CD14-positive monocyte (primary cell): ENCODE measurements around the gene SCRN2. TPM values are rescaled to one million over a fixed set of nuclear protein-coding genes. Genes with fewer than 3 reads are reported as not detected.
A peak's percentile ranks its signal among the peaks of the same experiment; 100 is the strongest.

ENCODE experiments used
- DNase-seq, 3 donors: peaks; one replicate each; pipeline ENCODE4 v3.0.0-alpha.2; 2011 to 2022
- H2AFZ ChIP-seq: 2 replicates; pipeline ENCODE4 v1.6.0; 2012; ENCODE audit warnings: mild to moderate bottlenecking, low read depth, low read length, inconsistent platforms; ENCODE audit not compliant: insufficient read depth, poor library complexity, severe bottlenecking
- H3K27ac ChIP-seq, 2 donors: 1 replicate in 1 of 2; 2 replicates in 1 of 2; pipeline ENCODE4 v1.5.1; 2012 to 2013; ENCODE audit warnings: low read length in 2 of 2, control low read depth in 1 of 2, inconsistent platforms in 1 of 2, low read depth in 1 of 2, mild to moderate bottlenecking in 1 of 2
- H3K27me3 ChIP-seq, 2 donors: one replicate each; pipeline versions ENCODE4 v1.6.0 to v1.6.1; 2011 to 2013; ENCODE audit warnings: low read length in 2 of 2; ENCODE audit not compliant: control insufficient read depth in 2 of 2, insufficient read depth in 2 of 2
- H3K36me3 ChIP-seq, 2 donors: replicated peaks in 1 of 2; 1 replicate in 1 of 2; 2 replicates in 1 of 2; pipeline versions ENCODE4 v1.5.1 to v1.6.1; 2012 to 2013; ENCODE audit warnings: low read length in 2 of 2, control low read depth in 1 of 2, inconsistent platforms in 1 of 2, mild to moderate bottlenecking in 1 of 2; ENCODE audit not compliant: insufficient read depth in 2 of 2, control insufficient read depth in 1 of 2
- H3K4me1 ChIP-seq, 2 donors: 1 replicate in 1 of 2; 2 replicates in 1 of 2; pipeline versions ENCODE4 v1.5.1 to v1.6.1; 2012 to 2013; ENCODE audit warnings: low read length in 2 of 2, control low read depth in 1 of 2, inconsistent platforms in 1 of 2, mild to moderate bottlenecking in 1 of 2, moderate library complexity in 1 of 2; ENCODE audit not compliant: insufficient read depth in 2 of 2, control insufficient read depth in 1 of 2
- H3K4me2 ChIP-seq: replicated peaks from 2 replicates; pipeline ENCODE3; 2012; ENCODE audit warnings: low read length, moderate library complexity, mild to moderate bottlenecking; ENCODE audit not compliant: poor library complexity, severe bottlenecking; ENCODE audit errors: extremely low read depth
- H3K4me3 ChIP-seq, 3 experiments: fragments of 200-600 bp in 1 of 3; sonication (generic) in 1 of 3; replicated peaks in 1 of 3; 1 replicate in 2 of 3; 2 replicates in 1 of 3; pipeline ENCODE4 v1.5.1; 2011 to 2013; ENCODE audit warnings: low read length in 3 of 3, mild to moderate bottlenecking in 3 of 3, control low read depth in 2 of 3, low read depth in 2 of 3, inconsistent platforms in 1 of 3, moderate library complexity in 1 of 3
- H3K79me2 ChIP-seq: 2 replicates; pipeline ENCODE4 v1.6.0; 2012; ENCODE audit warnings: mild to moderate bottlenecking, control low read depth, inconsistent platforms, low read length, moderate library complexity; ENCODE audit not compliant: insufficient read depth
- H3K9ac ChIP-seq: 2 replicates; pipeline ENCODE4 v1.6.0; 2017; ENCODE audit warnings: low read length, mild to moderate bottlenecking; ENCODE audit not compliant: insufficient read depth, poor library complexity, severe bottlenecking
- H3K9me3 ChIP-seq, 2 donors: replicated peaks in 1 of 2; 1 replicate in 1 of 2; 2 replicates in 1 of 2; pipeline versions ENCODE4 v1.5.1 to v1.6.1; 2012 to 2013; ENCODE audit warnings: low read length in 2 of 2, control low read depth in 1 of 2; ENCODE audit not compliant: control insufficient read depth in 1 of 2, insufficient read depth in 1 of 2
- H4K20me1 ChIP-seq: 2 replicates; pipeline ENCODE4 v1.6.0; 2012; ENCODE audit warnings: mild to moderate bottlenecking, low read length, control low read depth, moderate library complexity; ENCODE audit not compliant: insufficient read depth
- H3K27ac Mint-ChIP-seq, 7 donors: one replicate each; pipeline ENCODE4 v1.8.0; 2020; ENCODE audit warnings: mild to moderate bottlenecking in 7 of 7, mixed read lengths in 7 of 7, moderate library complexity in 6 of 7, inconsistent platforms in 2 of 7
- H3K27me3 Mint-ChIP-seq, 3 donors: one replicate each; pipeline ENCODE4 v1.8.0; 2021 to 2022; ENCODE audit warnings: low read depth in 3 of 3, mild to moderate bottlenecking in 3 of 3, mixed read lengths in 3 of 3, moderate library complexity in 3 of 3, inconsistent platforms in 1 of 3
- H3K36me3 Mint-ChIP-seq, 2 donors: one replicate each; pipeline ENCODE4 v1.8.0; 2020; ENCODE audit warnings: mixed read lengths in 2 of 2, inconsistent platforms in 1 of 2, mild to moderate bottlenecking in 1 of 2
- H3K4me1 Mint-ChIP-seq: one replicate; pipeline ENCODE4 v1.8.0; 2020; ENCODE audit warnings: mild to moderate bottlenecking, mixed read lengths
- H3K4me3 Mint-ChIP-seq, 2 donors: one replicate each; pipeline ENCODE4 v1.8.0; 2020; ENCODE audit warnings: mild to moderate bottlenecking in 2 of 2, mixed read lengths in 2 of 2, moderate library complexity in 1 of 2
- H3K9me3 Mint-ChIP-seq, 7 donors: one replicate each; pipeline ENCODE4 v1.8.0; 2020 to 2022; ENCODE audit warnings: mixed read lengths in 7 of 7, mild to moderate bottlenecking in 6 of 7, moderate library complexity in 6 of 7, inconsistent platforms in 2 of 7
- WGBS: methylation state at CpG from one replicate; pipeline ENCODE4 v1.1.5; 2013; ENCODE audit warnings: missing lambda C conversion rate; ENCODE audit not compliant: insufficient coverage; 5-methylcytosine and 5-hydroxymethylcytosine counted together
- intact Hi-C, 2 donors: fragments of 100-400 bp; cut with micrococcal nuclease; formaldehyde crosslinking; loops; one replicate each; pipeline versions ENCODE4 v1.15.0 to v1.15.1; 2023
- polyA plus RNA-seq, 3 donors: library from polyadenylated mRNA; depleted of rRNA in 1 of 3; unstranded in 2 of 3; stranded (reverse) in 1 of 3; fragments of 300-500 nt in 2 of 3; fragments of >200 nt in 1 of 3; fragmentation: Illumina TruSeq in 2 of 3; gene quantifications; 1 replicate in 2 of 3; 2 replicates in 1 of 3; pipeline ENCODE4 v1.2.3, GENCODE V29; 2012 to 2021
- TF ChIP-seq, protein P1 (sequence below): fragments of 200-600 bp; IDR thresholded peaks from one replicate; pipeline ENCODE4 v1.8.0; 2022; ENCODE audit warnings: antibody characterized with exemption, mild to moderate bottlenecking

SCRN2 gene
- polyA plus RNA-seq, 3 donors: 13.2 to 45.1 (median 14.5) TPM

DNA sequence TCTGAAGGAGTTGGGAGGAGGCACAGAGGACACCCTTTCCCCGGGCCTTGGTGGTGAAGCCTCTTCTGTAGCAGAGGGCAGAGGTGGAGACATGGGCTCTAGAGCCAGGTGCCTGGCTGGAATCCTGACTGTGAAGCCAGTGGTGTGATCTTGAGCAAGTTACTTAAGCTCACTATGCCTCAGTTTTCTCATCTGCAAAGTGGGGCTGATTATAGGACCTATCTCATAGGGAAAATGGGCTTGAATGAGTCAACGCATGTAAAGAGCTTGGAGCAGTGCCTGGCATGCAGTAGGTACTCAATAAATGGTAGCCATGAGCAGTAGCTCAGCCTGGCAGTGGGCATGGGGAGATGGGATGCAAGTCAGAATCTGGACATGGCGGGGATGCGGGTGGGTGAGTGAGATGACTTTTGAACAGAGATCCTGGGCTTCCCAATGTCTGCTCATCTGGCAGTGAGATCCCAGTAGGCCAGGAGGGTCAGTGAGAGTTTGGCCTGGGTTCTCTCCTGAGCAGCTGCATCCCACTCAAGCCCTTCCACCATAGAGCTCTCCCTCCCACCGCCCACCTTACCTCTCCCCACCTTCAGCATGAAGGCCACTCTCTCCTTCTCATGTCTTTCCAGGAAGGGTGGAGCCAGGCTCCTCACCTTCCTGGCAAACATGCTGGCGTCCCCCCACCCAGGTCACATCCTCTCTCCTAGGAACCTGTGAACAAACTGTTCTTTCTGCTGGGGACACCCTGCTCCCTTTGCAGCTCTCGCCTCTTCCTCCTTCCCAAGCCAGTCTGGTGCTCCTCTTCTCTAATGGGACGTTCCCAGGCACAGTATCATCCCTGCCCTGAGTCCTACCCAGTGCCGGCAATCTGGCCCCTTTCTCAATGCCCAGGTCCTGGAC lies 41.9 kb upstream of the SCRN2 start:
- 96% methylated on average over 5 of the region's 9 CpGs for WGBS
- H3K79me2 ChIP-seq: no peaks in the 10 kb centered on the region

DNA sequence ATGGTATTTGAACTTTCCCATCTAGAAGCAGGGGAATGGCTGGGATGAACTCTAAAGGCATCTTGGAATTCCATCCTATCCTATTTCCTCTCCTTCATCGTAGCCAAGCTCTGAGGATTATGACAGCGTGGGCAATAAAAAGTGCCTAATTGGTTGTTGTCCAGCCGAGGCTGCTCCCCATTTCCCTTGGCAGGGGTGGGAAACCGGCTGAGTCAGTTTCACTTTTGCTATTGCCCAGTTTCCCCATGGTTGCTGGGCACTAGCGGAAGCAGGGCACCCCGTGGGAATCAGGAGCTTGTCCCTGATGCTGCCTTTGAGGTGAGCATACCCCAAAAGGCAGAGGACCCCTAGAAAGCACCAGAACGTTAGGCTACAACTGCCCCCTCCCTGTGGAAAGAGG lies 41.2 kb upstream of the SCRN2 start:
- intact Hi-C loops: no loop called here
- Mint-ChIP-seq H3K27ac (peak overlapping the region in 3 of 7 donors; percentile 13 to 72 (median 53)), H3K9me3 (no peaks in the 10 kb centered on the region), H3K36me3 (no peaks in the 10 kb centered on the region), H3K27me3 (peaks cover 7 to 22% (median 12%) of the 10 kb centered on the region in 3 donors), H3K4me1 (peaks cover 18% of the 10 kb centered on the region), H3K4me3 (peak overlapping the region; percentile 72 to 82)
- Histone ChIP-seq H2AFZ (peak overlapping the region; percentile 85), H3K4me2 (peak overlapping the region; percentile 73), H3K79me2 (no peaks in the 10 kb centered on the region), H3K9ac (peak overlapping the region; percentile 11), H3K4me1 (peaks cover 12 to 13% of the 10 kb centered on the region in 2 donors), H3K36me3 (no peaks in the 10 kb centered on the region), H3K9me3 (no peaks in the 10 kb centered on the region), H4K20me1 (no peaks in the 10 kb centered on the region), H3K27ac (peak overlapping the region in 1 of 2 donors; percentile 43), H3K4me3 (peak overlapping the region; percentile 7 to 69 (median 40)), H3K27me3 (no peaks in the 10 kb centered on the region)
- DNase-seq: peak; percentile 23 to 54 (median 46)
- TF ChIP-seq, protein P1, sequence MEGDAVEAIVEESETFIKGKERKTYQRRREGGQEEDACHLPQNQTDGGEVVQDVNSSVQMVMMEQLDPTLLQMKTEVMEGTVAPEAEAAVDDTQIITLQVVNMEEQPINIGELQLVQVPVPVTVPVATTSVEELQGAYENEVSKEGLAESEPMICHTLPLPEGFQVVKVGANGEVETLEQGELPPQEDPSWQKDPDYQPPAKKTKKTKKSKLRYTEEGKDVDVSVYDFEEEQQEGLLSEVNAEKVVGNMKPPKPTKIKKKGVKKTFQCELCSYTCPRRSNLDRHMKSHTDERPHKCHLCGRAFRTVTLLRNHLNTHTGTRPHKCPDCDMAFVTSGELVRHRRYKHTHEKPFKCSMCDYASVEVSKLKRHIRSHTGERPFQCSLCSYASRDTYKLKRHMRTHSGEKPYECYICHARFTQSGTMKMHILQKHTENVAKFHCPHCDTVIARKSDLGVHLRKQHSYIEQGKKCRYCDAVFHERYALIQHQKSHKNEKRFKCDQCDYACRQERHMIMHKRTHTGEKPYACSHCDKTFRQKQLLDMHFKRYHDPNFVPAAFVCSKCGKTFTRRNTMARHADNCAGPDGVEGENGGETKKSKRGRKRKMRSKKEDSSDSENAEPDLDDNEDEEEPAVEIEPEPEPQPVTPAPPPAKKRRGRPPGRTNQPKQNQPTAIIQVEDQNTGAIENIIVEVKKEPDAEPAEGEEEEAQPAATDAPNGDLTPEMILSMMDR: no peak
- 9% methylated on average over 5 of the region's 7 CpGs for WGBS

More for the DNA sequence above, 41.9 kb upstream of the SCRN2 start:
- Mint-ChIP-seq H3K4me3 (peak overlapping the region; percentile 72 to 82), H3K36me3 (no peaks in the 10 kb centered on the region), H3K27me3 (peaks cover 7 to 21% (median 9%) of the 10 kb centered on the region in 3 donors), H3K9me3 (no peaks in the 10 kb centered on the region), H3K27ac (peak overlapping the region in 3 of 7 donors; percentile 48 to 72 (median 53)), H3K4me1 (peaks cover 17% of the 10 kb centered on the region)
- H3K9me3 ChIP-seq: no peaks in the 10 kb centered on the region
- H3K27ac ChIP-seq: peak overlapping the region in 1 of 2 donors; percentile 43
- peak overlapping the region; percentile 7 to 69 (median 40) for H3K4me3 ChIP-seq
- peak overlapping the region; percentile 73 for H3K4me2 ChIP-seq
- peaks cover 12 to 13% of the 10 kb centered on the region in 2 donors for H3K4me1 ChIP-seq
- H3K9ac ChIP-seq: peak overlapping the region; percentile 11
- TF ChIP-seq, protein P1: no peak
- H4K20me1 ChIP-seq: no peaks in the 10 kb centered on the region
- intact Hi-C loops: no loop called here
- no peak for DNase-seq
- no peaks in the 10 kb centered on the region for H3K36me3 ChIP-seq
- H3K27me3 ChIP-seq: no peaks in the 10 kb centered on the region
- peak overlapping the region; percentile 85 for H2AFZ ChIP-seq
